ENCODE data around the gene RPS6KB1.
"Not testable (repeated sequence)": the region's sequence is repeated elsewhere in the genome, so short reads cannot be mapped to it uniquely, and the experiment has no call there.

Gene RPS6KB1

GRCh38 chr17:59946433-59946832 is 53.5 kb downstream of the RPS6KB1 start:
- not testable (repeated sequence) for DNase-seq (ENCODE audit: low read depth)

DNA sequence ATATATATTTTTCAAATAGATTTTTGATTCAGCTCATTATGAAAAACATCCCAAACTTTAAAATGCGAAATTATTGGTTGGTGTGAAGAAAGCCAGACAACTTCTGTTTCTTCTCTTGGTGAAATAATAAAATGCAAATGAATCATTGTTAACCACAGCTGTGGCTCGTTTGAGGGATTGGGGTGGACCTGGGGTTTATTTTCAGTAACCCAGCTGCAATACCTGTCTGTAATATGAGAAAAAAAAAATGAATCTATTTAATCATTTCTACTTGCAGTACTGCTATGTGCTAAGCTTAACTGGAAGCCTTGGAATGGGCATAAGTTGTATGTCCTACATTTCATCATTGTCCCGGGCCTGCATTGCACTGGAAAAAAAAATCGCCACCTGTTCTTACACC is 54.4 kb downstream of the RPS6KB1 start:
- DNase-seq (ENCODE audit: low read depth), result not testable (repeated sequence)

- no peak for DNase-seq (ENCODE audit: low read depth)
Measured at GRCh38 chr17:59950049-59950448, 57.1 kb downstream of the RPS6KB1 start.

- no peak for DNase-seq (ENCODE audit: low read depth)
Measured at GRCh38 chr17:59954856-59955255, 61.9 kb downstream of the RPS6KB1 start.

DNA sequence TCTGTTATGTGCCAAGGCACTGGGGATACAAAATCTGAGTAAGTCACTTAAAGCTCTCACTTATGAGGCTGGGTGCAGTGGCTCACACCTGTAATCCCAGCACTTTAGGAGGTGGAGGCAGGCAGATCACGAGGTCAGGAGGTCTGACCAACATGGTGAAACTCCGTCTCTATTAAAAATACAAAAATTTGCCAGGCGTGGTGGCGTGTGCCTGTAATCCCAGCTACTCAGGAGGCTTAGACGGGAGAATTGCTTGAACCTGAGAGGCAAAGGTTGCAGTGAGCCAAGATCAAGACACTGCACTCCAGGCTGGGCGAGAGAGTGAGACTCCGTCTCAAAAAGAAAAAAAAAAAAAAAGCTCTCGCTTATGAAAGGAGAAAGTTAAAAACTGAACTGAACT is 66.7 kb downstream of the RPS6KB1 start:
- not testable (repeated sequence) for DNase-seq (ENCODE audit: low read depth)

GRCh38 chr17:59962739-59963318 is 69.9 kb downstream of the RPS6KB1 start:
- DNase-seq (ENCODE audit: low read depth), result no peak

- peak; percentile 28 for DNase-seq (ENCODE audit: low read depth)
Measured at GRCh38 chr17:59963738-59964481, 71.0 kb downstream of the RPS6KB1 start.

DNA sequence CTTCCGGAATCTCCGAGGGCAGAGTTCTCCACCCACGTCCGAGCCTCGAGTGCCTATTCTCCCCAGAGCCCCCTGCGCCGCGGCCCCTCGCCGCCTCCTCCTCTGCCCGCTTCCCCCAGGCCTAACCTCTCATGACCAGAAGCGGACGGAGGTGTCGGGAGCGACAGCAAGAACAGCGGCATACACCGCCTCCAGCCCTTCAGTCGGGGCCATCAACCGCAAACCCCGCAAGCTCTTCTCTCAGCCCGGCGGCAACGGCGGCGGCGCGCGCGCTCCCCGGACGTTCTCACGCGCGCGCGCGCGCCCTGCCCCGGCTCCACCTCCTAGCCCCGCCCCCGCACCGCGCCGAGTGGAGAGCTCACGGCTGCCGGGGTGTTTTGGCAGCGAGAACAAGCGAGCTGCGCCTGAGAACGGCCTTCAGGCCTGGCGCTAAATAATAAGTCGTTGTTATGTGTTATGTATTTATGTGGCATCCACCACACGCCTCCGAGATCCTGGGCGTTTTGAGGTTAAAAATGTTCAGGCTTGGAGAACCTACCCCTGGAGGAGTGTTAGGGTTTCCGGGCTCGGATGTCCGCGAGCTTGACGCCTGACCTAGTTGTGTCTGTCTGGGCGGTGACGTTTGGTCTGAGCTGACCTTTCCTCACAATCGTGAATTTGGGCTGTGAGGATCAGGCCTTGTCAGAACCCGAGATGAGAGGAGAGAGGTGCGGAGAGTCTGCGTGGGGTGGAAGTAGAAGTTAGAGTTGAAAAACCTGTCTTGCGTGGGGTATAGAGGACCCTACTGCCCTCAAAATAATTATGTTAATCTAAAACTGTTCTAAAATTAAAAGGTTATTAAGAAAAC is 71.8 kb downstream of the RPS6KB1 start, which contains the start of gene RNFT1:
TSS of gene RNFT1 (minus strand) at position 259 of the 847 bp plus-strand sequence. CDS start at position 182, 77 bp downstream.
- peak; percentile 91 for DNase-seq (ENCODE audit: low read depth)

DNA sequence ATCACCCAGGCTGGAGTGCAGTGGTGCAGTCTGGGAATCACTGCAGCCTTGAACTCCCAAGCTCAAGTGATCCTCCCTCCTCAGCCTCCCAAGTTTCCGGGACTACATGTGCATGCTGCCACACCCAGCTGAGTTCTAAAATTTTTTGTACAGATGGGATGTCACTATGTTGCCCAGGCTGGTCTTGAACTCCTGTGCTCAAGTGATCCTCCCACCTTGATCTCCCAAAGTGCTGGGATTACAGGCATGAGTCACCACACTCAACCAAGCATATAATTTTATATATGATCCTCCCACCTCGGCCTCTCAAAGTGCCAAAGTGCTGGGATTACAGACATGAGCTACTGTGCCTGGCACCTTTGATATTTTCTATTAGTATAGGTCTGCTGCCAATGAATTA is 78.8 kb downstream of the RPS6KB1 start:
- DNase-seq (ENCODE audit: low read depth), result not testable (repeated sequence)

- DNase-seq (ENCODE audit: low read depth), result no peak
Measured at GRCh38 chr17:59972778-59973177, 79.9 kb downstream of the RPS6KB1 start.

- not testable (repeated sequence) for DNase-seq (ENCODE audit: low read depth)
Measured at GRCh38 chr17:59973483-59973882, 80.6 kb downstream of the RPS6KB1 start.

GRCh38 chr17:59975166-59975565 is 82.2 kb downstream of the RPS6KB1 start:
- not testable (repeated sequence) for DNase-seq (ENCODE audit: low read depth)

DNA sequence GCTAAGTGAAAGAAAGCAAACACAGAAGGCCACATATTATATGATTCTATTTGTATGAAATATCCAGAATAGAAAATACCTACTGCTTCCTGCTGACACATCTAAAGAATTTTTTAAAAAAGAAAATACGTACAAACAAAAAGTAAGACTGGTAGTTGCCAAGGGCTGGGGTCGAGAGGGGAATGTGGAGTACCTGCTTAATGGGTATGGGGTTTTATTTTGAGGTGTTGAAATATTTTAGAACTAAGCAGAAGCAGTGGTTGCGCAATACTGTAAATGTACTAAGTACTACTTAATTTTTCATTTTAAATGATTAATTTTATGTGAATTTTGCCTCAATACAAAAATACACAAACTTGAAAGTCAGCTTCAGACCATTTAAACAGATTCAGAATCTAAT is 103.7 kb downstream of the RPS6KB1 start:
- not testable (repeated sequence) for DNase-seq (ENCODE audit: low read depth)
